ENCODE results near the gene DNM3.

Gene DNM3

DNA sequence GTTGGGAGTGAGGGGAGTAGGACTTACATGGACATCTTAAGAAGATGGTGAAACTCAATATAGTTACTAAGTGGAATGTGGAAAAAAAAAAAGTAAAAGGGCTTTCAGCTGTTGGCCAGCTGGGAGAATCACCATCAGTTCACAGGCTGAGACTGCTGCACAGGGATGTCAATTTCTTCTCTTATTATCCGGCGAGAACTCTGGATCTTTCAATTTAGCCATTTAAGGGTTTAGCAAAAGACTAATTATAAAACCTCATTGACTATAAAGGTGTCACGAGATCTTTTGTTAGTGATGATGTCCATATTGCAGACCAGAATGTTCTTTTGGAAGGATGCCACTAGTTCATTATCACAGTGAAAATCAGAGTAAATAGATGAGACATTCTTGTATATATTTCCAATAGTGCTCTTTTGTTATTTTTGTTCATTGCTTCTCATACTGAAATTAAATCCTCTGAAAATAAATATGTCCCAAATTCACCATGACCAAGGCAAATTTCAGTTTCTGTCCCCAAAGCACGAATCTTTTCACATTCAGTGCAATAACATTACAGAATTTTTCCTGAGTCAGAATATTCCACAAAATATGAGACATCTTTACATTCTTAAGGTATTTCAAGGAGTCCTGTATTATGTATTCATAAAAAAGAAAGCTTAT lies 266.1 kb downstream of the DNM3 start:
- DNase-seq (ENCODE audit: low read depth): no peak

DNA sequence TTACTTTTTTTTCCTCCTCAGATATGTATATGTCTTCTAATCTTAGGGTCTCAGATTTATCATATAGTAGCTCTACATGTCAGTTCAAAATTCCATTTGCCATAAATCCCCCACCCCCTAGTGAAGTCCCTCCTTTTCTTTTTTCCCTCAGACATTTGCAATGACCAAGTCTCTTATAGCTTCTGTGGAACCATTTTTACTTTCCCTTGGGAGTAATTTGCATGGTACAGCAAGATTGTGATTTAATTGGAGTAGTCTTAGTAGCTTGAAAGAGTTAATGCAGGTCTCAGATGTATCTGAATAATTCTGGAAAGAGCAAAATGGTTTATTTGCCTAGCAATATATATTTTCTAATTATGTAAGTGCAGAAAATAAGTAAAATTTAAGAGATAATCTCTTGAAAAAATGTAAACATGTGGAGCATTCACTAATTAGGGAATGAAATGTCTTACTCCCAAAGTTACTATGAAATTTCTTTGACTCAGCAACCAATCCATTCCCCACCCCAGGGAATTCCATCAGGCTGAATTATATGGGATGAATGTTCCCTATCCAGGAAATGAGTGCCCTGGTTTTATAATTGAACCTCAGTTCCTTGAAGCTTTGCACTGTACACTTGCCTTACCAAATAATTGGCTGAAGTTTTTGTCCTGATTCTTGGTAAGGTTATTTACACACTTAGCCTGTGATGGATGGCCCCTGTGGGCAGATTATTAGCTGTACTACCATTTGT lies 267.0 kb downstream of the DNM3 start:
- no peak for DNase-seq (ENCODE audit: low read depth)

DNA sequence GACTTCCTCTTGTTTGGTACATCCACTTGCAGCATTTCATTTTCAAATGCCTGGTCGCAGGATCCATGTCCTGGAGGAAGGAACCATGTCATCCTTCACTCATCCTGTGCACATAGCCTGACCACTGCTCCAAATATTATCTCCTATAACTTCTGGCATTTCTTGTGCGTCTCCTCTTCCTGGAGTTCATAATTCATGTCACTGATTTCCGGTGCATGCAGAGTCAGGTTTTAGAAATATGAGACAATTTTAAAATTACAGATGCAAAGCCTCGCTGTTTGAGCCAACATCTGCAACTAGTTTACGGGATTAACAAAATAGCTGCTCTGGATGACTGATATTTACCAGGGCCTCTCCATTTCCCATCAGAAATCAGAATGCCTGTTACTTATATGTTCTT lies 268.1 kb downstream of the DNM3 start:
- DNase-seq (ENCODE audit: low read depth): no peak

DNA sequence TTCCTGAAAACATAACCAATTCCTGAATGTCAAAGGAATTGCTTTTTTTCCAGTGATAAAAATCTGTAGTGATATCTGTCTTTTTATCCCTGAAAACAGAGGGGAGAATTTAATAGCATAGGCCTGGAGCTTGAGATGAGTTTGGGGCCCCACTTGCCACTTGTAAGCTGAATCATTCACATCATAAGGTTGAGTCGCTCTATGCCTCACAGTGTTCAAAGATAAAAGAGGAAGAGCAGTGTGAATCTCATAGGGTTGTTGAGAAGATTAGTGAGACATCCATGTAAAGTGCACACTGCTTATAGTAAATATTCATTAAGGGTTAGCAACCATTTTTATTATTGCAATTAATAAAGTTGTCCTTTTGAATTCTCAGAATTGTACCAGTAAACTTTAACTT lies 271.3 kb downstream of the DNM3 start:
- DNase-seq (ENCODE audit: low read depth): no peak

DNA sequence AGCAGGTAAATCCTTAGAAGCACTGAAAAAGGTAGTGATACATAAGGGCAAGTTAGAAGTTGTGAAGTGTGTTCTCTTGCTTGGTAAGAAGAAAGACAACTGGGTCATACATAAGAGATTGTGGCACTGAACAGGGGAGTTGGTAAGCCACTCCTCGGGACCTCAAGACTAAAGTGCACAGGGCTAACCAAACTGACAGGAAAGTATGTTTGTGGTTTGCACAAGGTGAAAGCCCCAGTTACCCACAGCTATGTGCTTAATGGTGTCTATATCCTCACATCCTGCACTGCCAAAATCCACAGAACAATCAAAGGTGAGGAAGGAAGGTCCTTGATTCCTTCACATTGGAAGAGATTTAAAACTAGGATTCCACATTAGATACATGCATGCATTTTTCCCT lies 276.5 kb downstream of the DNM3 start:
- DNase-seq (ENCODE audit: low read depth): no peak

DNA sequence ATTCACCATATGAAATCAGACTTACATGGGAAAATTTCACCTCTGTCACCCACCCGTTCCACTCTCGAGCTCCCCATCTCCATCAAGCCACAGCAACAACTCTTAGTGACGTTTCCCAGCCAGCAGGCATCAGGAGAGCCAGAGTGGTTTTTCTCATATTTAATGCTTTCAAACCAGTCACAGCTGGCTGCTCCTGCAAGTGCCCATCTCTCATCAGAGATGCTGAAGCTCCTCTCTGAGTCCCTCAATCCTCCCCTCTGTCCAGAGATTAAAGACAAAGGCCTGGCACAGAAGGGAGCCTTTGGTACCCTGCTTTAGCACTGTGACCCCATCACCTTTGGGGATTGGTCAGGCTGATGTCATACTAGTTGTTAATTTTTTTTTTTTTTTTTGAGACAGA lies 277.3 kb downstream of the DNM3 start:
- no peak for DNase-seq (ENCODE audit: low read depth)

DNA sequence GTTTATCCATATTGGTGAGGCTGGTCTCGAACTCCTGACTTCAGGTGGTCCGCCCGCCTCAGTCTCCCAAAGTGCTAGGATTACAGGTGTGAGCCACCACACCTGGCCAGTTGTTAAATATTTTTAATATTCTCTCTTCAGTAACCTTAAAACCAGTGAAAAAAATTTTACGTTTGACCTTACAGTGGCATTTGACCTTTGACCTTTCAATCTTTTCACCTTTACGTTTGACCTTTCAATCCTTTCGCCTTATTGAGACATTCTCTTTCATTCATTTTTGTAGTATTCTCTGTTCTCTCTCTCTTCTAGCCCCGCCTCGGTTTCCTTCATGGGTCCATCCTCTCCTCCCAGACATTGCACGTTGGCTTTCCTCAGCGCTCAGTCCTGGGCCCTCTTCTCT lies 277.9 kb downstream of the DNM3 start:
- no peak for DNase-seq (ENCODE audit: low read depth)

DNA sequence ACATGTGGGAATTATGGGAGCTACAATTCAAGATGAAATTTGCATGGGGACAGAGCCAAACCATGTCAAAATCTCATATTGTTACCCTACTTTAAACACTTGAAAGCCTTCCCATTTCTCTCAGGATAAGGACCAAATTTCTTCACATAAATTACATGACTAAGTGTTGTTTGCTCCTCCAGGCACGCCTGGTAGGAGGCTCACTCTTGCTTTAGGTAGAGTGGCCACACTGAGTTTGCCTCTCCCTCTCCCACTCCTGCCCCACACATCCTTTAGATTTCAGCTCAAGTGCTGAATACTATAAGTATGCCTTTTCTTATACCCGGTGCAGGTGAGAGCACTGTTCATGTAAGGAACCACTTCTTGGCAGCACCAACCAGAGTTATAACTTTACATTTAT lies 279.1 kb downstream of the DNM3 start:
- no peak for DNase-seq (ENCODE audit: low read depth)

DNA sequence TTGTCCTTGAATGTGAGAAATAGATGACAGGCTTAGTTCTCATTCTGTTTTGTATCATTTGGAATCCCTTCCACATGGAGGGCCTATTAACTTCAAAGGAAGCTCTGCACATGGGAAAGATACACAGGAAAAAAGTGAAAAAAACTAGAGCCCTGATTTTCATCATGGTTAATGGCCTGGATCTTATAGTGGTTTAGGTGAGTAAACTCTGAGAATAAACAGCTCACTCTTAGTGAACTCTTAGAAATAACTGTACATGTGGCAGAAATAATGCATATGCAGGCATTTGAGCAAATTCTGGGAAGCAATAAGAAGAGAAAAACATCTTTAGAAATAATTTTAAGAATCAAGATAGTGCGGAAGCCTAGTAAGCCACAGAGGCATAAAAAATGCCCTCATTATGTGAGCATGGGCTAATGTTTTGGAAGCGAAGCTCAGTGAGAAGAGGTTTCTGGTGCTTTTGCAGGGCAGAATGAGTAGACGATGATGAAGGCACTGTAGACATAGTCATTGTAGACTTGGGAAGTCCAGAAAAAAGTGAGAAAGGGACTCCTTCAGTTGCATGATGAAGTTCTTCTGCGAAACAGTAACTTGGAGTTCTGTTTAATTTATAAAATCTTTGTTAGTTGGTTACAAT lies 279.9 kb downstream of the DNM3 start:
- DNase-seq (ENCODE audit: low read depth): no peak

DNA sequence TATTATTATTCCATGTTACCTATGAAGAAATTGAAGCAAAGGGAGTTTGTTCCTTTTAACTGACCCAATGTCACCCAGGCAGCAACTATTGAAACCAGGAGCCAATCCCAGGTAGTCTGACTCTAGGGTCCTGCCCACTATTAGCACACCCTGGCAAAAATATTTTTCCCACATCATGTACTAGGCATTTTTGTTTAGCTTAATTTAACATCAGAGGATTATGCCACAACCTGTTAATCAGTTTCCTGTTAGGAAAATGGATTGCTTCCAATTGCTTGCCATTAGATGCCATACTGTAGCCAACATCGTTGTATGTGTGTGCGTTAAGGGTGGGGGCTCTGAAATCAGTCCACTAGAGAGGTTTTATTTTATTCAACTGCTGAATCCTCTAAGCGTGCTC lies 281.1 kb downstream of the DNM3 start:
- DNase-seq (ENCODE audit: low read depth): no peak

DNA sequence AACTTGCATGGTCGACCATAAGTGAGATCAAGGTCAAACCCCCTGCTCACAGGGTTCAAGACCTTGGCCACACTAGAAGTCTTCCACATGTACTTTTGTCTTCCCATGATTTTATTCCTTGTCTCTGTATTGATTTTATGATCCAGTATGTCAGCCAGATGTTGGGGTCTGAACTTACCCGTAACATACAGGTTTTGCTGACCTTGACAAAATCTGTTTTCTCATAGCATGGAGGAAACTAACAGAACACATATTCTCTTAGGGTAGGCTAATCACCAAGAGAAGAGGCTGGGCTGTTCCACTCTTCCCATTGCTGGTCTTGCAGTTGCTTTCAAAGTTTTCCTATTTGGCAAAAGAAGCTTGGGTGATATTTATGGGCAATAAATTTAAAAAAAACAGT lies 284.0 kb downstream of the DNM3 start:
- no peak for DNase-seq (ENCODE audit: low read depth)

DNA sequence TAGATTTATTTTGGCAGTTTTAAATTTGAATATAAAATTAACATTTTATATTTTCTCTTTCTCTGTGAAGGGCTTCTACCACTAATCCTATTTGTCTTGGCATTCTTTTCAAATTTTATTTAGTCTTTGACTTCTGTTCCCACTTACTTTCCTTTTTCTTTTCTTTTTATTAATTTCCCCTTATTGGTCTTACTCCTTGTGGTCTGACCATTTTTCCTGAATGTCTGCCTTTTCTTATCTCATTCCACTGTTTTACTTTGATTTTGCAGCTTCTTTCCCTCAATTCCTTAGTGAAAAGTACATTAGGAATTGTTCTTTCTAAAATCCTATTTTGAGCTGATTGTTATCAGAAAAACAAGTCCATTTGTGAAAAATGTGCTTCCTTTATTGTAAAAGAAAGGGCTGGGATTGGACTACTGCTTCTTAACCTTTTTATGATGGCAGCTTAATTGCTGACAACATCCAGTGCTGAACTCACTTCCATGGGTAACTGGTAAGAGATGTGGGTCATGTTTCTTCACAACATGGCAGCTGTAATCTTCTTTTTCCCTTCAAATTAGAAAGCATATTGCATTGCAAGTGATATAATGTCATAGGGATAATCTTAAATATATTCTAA lies 284.6 kb downstream of the DNM3 start:
- DNase-seq (ENCODE audit: low read depth): no peak

DNA sequence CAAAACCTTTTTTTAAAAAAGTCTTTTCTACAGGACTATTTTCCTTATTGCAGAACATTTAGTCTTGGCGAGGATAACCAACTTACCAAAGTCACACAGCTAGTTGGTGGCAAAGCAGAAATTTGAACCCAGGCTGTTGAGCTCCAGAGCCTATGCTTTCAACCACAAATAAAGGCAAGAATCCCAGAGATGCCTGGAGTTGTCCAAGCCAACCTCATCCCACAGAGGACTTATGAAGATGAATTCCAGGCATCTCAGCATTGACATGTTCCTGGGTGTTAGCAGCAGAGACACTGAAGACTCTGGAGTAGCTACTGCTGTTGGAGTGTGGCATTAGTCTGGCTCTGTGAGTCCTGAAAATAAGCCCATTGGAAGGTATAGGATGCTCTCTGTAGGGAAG lies 291.5 kb downstream of the DNM3 start:
- no peak for DNase-seq (ENCODE audit: low read depth)

DNA sequence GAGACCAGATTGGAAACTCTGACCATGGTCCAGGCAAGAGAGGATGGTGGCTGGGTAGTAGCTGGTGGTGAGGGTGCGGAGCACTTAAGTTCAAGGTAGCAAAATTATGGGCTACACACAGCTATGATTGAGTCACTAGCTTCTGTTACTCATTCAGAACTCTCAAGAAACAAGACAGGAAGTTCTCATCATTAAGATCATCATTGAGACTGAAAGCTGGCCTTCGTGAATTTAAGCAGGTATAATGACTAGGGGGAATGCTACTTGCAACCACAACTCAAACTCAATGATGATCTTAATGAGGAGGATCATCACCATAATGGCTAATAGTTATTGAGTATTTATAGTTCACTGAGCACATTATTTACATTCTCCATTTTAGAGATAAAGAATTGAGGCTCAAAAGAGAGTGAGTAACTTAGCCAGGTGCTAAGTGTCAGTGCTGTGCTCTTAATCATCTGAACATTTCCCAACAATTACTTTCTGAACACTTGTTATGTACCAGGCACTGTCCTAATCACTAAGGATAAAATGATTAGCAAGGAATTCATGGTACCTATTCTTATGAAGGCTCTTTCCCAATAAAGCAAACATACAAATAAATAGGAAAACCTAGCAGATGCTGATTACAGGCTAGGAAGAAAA lies 292.9 kb downstream of the DNM3 start:
- DNase-seq (ENCODE audit: low read depth): no peak

DNA sequence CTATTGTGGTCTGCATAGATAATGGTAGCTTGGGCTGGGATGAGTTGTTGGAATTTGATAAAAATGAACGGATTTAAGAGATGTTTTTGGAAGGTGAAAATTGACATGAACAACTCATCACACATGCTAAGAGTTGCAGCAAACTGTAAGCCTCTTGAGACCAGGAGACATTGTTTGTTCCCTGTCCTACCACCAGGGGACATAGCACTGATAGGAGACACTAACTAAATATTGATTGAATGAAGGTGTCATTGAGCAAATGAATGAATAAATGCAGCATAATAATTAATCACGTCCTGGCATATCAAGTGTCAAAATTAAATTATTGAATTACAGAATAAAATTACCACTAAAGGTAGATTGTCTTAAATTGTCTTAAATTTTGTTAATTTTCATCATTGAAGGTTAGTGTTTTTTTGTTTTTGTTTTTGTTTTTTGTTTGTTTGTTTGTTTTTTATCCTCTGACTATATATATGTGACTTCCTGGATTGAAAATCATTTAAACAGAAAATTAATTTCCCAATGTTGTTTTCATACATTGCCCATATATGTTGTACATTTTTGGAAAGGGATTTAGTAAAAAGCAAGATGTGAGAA lies 293.9 kb downstream of the DNM3 start:
- no peak for DNase-seq (ENCODE audit: low read depth)

DNA sequence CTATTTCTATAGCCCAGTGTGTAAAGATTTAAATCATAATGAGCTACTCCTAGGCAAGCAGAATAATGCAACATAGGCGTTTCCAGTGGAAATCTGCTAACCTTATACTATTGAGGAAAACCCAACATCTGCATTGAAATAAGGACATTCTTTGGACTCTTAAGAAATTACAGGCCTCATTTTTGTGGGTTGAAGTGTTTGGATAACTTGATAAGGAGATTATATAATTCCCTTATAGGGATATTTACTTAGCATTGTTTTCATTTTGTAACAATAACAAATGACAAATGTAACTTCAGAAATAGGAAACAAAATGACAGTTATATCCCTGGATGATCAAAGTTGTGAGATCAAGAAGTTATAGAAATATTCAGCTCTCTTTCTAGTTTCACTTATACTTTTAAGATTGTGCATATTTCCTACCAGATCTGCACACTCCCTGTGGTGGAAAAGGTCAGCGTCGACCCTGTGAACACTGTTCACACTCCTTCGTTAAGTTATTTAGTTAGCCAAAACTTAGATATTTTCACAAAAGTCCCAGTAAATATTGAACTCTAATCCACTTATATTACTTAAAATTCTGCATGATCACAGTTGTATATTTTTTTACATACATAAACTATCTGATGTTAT lies 294.8 kb downstream of the DNM3 start:
- no peak for DNase-seq (ENCODE audit: low read depth)

DNA sequence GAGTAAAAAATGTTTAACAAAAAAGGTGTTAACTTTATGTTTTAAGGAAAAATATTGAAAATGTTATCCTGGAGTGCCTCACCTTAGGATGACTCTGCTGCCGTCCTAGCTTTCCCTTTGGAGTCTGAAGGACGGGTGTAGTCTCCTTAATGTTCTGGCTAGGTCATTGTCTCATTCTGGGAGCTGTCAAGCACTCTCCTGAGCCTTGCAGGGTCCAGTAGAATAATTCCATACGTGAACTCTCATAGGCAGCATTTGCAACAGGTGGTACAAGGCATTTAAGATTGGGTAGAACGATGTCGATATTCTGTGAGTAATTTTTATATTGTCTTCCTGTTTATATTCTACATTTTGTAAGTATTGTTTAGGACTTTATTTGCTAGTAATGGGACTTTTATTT lies 295.6 kb downstream of the DNM3 start:
- DNase-seq (ENCODE audit: low read depth): no peak

DNA sequence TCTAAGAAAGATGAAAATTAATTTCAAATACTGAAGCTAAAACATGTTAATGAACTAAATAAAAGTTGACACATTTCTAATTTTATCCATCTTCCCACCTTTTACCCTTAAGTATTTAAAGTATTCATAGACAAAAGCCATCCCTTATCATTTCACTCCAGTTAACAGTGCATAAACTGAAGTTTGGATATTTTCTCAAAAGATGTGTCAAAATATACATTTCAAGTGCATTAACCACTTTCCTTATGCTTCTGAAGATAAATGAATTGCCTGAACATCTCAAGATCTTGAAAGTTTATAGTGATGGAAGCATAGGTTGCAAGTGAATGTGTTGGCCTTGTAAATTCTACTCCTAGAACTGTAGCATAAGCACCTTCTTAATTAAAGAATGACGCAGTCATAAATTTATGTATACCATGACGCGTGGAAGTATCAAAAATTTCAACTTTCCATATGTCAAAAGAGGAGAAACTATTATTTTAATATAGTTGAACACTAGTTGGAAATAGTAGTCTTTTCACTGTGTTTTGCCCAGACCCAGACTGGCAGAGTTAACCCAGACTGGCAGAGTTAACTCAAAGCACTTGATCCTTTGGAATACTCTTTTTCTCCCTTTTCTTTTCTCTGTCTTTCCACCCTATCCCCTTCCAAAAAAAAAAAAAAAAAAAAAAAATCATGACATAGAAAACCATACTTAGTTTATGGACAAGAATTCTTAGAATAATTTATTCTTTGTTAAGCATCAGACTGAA lies 296.6 kb downstream of the DNM3 start:
- no peak for DNase-seq (ENCODE audit: low read depth)

DNA sequence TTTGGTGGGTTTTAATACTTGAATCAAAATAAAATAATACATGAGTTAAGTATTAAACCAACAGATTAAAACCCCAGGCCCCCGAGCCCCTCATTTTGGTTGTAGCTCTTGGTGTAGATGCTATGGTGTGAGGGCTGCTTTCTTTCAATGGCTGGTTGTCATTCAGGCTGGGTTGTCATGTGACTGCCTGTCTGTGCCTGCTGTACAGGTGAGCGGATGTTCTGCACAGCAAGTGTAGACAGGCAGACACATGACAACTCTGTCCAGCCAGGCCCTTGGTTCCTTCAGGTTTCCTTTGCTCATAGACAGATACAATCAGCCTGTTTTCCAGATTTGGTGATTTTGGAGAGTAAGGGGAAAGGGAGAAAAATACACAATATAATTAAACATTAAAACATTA lies 297.3 kb downstream of the DNM3 start:
- DNase-seq (ENCODE audit: low read depth): no peak

DNA sequence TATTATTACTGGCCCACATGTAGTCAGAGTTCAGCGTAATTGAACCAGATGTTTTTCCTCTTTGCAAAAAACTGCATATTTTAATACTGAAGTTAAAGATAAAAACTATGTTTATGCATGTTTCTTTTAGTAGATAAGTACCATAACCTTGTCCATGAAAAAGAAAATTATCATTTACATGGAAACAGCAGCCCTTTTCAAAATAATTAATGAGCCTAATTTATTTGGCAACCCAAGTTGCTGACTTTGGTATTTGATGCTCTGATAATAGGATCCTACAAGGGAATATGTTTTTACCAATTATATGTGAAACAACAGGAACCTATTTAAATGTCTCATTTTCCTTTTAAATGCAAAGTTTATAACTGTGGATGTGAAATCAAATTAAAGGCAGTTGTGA lies 297.9 kb downstream of the DNM3 start:
- no peak for DNase-seq (ENCODE audit: low read depth)

DNA sequence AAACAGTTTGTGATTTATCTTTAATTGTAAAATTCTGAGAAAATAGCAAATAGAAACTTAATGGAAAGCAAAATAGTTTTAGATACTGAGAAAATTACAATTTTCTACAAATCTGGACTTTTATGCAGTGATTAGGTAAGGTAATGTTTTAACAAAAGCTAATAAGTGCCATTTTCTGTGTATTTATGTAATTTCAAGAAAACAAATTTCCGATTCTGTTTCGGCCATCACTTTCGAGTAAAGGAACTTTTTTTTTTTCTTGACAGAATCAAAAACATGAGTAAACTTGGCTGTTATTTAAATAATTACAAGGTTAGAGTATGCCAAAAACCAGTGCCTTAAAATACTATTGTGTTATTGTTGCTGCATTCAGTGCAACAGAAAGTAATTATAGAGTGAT lies 298.8 kb downstream of the DNM3 start:
- DNase-seq (ENCODE audit: low read depth): no peak

All from activated T-helper 9 cell treated with anti-CD3 and anti-CD28 coated beads, Interleukin-2, amount 50 U/mL, for 16 hours (primary cell).